ENCODE data around the gene C5orf34.
"Not testable (repeated sequence)": the region's sequence is repeated elsewhere in the genome, so short reads cannot be mapped to it uniquely, and the experiment has no call there.

The C5orf34 gene

GRCh38 chr5:43514816-43515677 is at the start of gene C5orf34:
Gene C5orf34, minus strand, starts transcription at chr5:43515148. Its CDS starts 5,809 bp downstream, at chr5:43509339.
- H3K4me3 ChIP-seq (ENCODE audit: low read depth, low read length) = peak within 1 kb of the TSS; percentile 65
- peak; percentile 81 for DNase-seq (ENCODE audit: low read depth)
- no peak for TF ChIP-seq CTCF (IDR thresholded peaks at IDR 0.05; ENCODE audit: low read depth, low read length, missing control alignments)

GRCh38 chr5:43564289-43564850 is 49.4 kb upstream of the C5orf34 start:
- no peak overlapping the region for H3K4me3 ChIP-seq (ENCODE audit: low read depth, low read length)
- DNase-seq (ENCODE audit: low read depth) = no peak
- TF ChIP-seq CTCF (IDR thresholded peaks at IDR 0.05; ENCODE audit: low read depth, low read length, missing control alignments) = no peak

GRCh38 chr5:43563321-43563720 is 48.4 kb upstream of the C5orf34 start:
- no peak for DNase-seq (ENCODE audit: low read depth)
- TF ChIP-seq CTCF (IDR thresholded peaks at IDR 0.05; ENCODE audit: low read depth, low read length, missing control alignments) = no peak
- H3K4me3 ChIP-seq (ENCODE audit: low read depth, low read length) = no peak overlapping the region

GRCh38 chr5:43561356-43561755 is 46.4 kb upstream of the C5orf34 start:
- DNase-seq (ENCODE audit: low read depth) = no peak
- no peak for TF ChIP-seq CTCF (IDR thresholded peaks at IDR 0.05; ENCODE audit: low read depth, low read length, missing control alignments)
- no peak overlapping the region for H3K4me3 ChIP-seq (ENCODE audit: low read depth, low read length)

GRCh38 chr5:43560128-43560527 is 45.2 kb upstream of the C5orf34 start:
- TF ChIP-seq CTCF (IDR thresholded peaks at IDR 0.05; ENCODE audit: low read depth, low read length, missing control alignments) = no peak
- H3K4me3 ChIP-seq (ENCODE audit: low read depth, low read length) = no peak overlapping the region
- no peak for DNase-seq (ENCODE audit: low read depth)

GRCh38 chr5:43556857-43557542 is 42.1 kb upstream of the C5orf34 start, which contains the start of gene PAIP1:
Gene PAIP1, minus strand, starts transcription at chr5:43557077. Its CDS starts 231 bp downstream, at chr5:43556846.
- H3K4me3 ChIP-seq (ENCODE audit: low read depth, low read length) = peak within 1 kb of the TSS; percentile 84
- peak; percentile 51 for TF ChIP-seq CTCF (IDR thresholded peaks at IDR 0.05; ENCODE audit: low read depth, low read length, missing control alignments)
- peak; percentile 65 for DNase-seq (ENCODE audit: low read depth)

GRCh38 chr5:43556607-43556856 is 41.6 kb upstream of the C5orf34 start:
- H3K4me3 ChIP-seq (ENCODE audit: low read depth, low read length) = peak overlapping the region; percentile 84
- DNase-seq (ENCODE audit: low read depth) = not testable (repeated sequence)

All from GM12864 (cell line).